Lung (tissue), 12 donors: ENCODE data around the gene AKAP6. TPM values are rescaled to one million over a fixed set of nuclear protein-coding genes. Genes with fewer than 3 reads are reported as not detected.

Experiments used
- ATAC-seq: fragments of 200-7000 bp; cut with Tn5 transposase; one replicate; pipeline ENCODE4 v1.9.1; 2020; ENCODE audit warnings: moderate number of reproducible peaks; ENCODE audit not compliant: insufficient read depth, low FRiP score
- DNase-seq, 3 donors: peaks; one replicate each; pipeline ENCODE4 v3.0.0-alpha.2; 2013 to 2017
- H3K27ac ChIP-seq, 2 donors: one replicate each; pipeline ENCODE4 v1.5.1; 2013; ENCODE audit warnings: mild to moderate bottlenecking in 2 of 2, moderate library complexity in 2 of 2, control low read depth in 1 of 2, inconsistent platforms in 1 of 2, low read depth in 1 of 2, low read length in 1 of 2
- H3K27me3 ChIP-seq, 3 donors: one replicate each; pipeline ENCODE4 v1.5.1; 2013; ENCODE audit warnings: low read length in 2 of 3; ENCODE audit not compliant: control insufficient read depth in 3 of 3, insufficient read depth in 3 of 3
- H3K36me3 ChIP-seq, 4 donors: one replicate each; pipeline ENCODE4 v1.5.1; 2013; ENCODE audit warnings: low read length in 4 of 4, mild to moderate bottlenecking in 1 of 4, moderate library complexity in 1 of 4; ENCODE audit not compliant: control insufficient read depth in 4 of 4, insufficient read depth in 4 of 4
- H3K4me1 ChIP-seq, 5 donors: one replicate each; pipeline ENCODE4 v1.5.1; 2013; ENCODE audit warnings: low read length in 5 of 5, mild to moderate bottlenecking in 2 of 5, moderate library complexity in 1 of 5; ENCODE audit not compliant: control insufficient read depth in 5 of 5, insufficient read depth in 5 of 5
- H3K4me3 ChIP-seq: one replicate; pipeline ENCODE4 v1.5.1; 2013; ENCODE audit warnings: mild to moderate bottlenecking, control low read depth, moderate library complexity
- H3K9ac ChIP-seq, 2 donors: one replicate each; pipeline ENCODE4 v1.5.1; 2013; ENCODE audit warnings: low read length in 2 of 2, control low read depth in 1 of 2; ENCODE audit not compliant: insufficient read depth in 1 of 2
- H3K9me3 ChIP-seq, 4 donors: one replicate each; pipeline ENCODE4 v1.5.1; 2013; ENCODE audit warnings: low read length in 3 of 4, mild to moderate bottlenecking in 1 of 4, moderate library complexity in 1 of 4; ENCODE audit not compliant: control insufficient read depth in 4 of 4, insufficient read depth in 3 of 4
- CTCF ChIP-seq: IDR thresholded peaks from 2 replicates; pipeline ENCODE4 v1.5.1; 2012; ENCODE audit warnings: mild to moderate bottlenecking; ENCODE audit errors: control extremely low read depth, extremely low read depth
- WGBS, 2 donors: extraction: QIAGEN DNeasy Blood & Tissue Kit; methylation state at CpG; one replicate each; pipeline ENCODE4 v1.1.7; 2013; 5-methylcytosine and 5-hydroxymethylcytosine counted together
- polyA plus RNA-seq, 2 donors: library from polyadenylated mRNA; stranded (reverse); fragments of 200-250 nt; gene quantifications; one replicate each; pipeline ENCODE4 v1.2.1, GENCODE V29; 2013
- total RNA-seq, 2 donors: library from RNA; depleted of rRNA in 1 of 2; stranded (reverse); fragments of >200 nt in 1 of 2; gene quantifications; one replicate each; pipeline ENCODE4 v1.2.1, GENCODE V29; 2014 to 2021
- donor health status: control.
- donor health status: control.
- donor health status: Bipolar disorder and iron deficiency.
- donor health status: healthy.
- donor health status: DM: yes; HTN: yes; CAD: no.

The AKAP6 gene
- total and polyA plus RNA-seq, 4 donors, result 1.5 to 27.1 (median 7.7) TPM

- no peaks in the 10 kb centered on the region for H3K36me3 ChIP-seq
- H3K27ac ChIP-seq, result peak overlapping the region in 1 of 2 donors; percentile 75
- H3K4me3 ChIP-seq, result no peak overlapping the region
- no peak for TF ChIP-seq CTCF
- H3K4me1 ChIP-seq, result peaks cover 0 to 9% (median 5%) of the 10 kb centered on the region in 5 donors
- H3K9ac ChIP-seq, result no peak overlapping the region
- H3K9me3 ChIP-seq, result no peaks in the 10 kb centered on the region
- 53 to 59% methylated on average over 4 of the region's 4 CpGs for WGBS, 2 donors
- H3K27me3 ChIP-seq, result no peaks in the 10 kb centered on the region
- DNase-seq (peak in 2 of 3 donors; percentile 34 to 41), ATAC-seq (peak; percentile 6)
These were observed 89.0 kb downstream of the AKAP6 start for GRCh38 chr14:32417956-32418552.

GRCh38 chr14:32419429-32419828, 90.3 kb downstream of the AKAP6 start:
- no peak for DNase-seq
- no peaks in the 10 kb centered on the region for H3K9me3 ChIP-seq
- H3K4me1 ChIP-seq, result peaks cover 0 to 6% (median 3%) of the 10 kb centered on the region in 5 donors
- ATAC-seq, result no peak
- no peak overlapping the region for H3K4me3 ChIP-seq
- H3K9ac ChIP-seq, result no peak overlapping the region
- H3K27me3 ChIP-seq, result no peaks in the 10 kb centered on the region
- 84 to 92% methylated on average over 1 of the region's 1 CpG for WGBS, 2 donors
- TF ChIP-seq CTCF, result no peak
- peak overlapping the region in 1 of 2 donors; percentile 70 for H3K27ac ChIP-seq
- H3K36me3 ChIP-seq, result no peaks in the 10 kb centered on the region

- 78 to 94% methylated on average over 1 of the region's 1 CpG for WGBS, 2 donors
- no peak for ATAC-seq
- H3K9ac ChIP-seq, result no peak overlapping the region
These were observed 92.7 kb downstream of the AKAP6 start for GRCh38 chr14:32421781-32422180.

More at GRCh38 chr14:32421781-32422180, 92.7 kb downstream of the AKAP6 start:
- no peak for TF ChIP-seq CTCF
- Histone ChIP-seq H3K4me1 (peaks cover 0 to 10% (median 6%) of the 10 kb centered on the region in 5 donors), H3K9me3 (no peaks in the 10 kb centered on the region), H3K27me3 (no peaks in the 10 kb centered on the region), H3K36me3 (no peaks in the 10 kb centered on the region), H3K4me3 (no peak overlapping the region), H3K27ac (no peak overlapping the region)
- DNase-seq, result no peak
